OCI-LY1 (cell line): ENCODE results near the gene RPS19BP1.

Source experiments
- CTCF ChIP-seq: fragments of 200-600 bp; sonication (generic), shearing (Covaris generic); IDR thresholded peaks from 2 replicates; pipeline ENCODE4 v1.5.1; 2017; ENCODE audit warnings: mild to moderate bottlenecking, antibody characterized with exemption, low read length, moderate library complexity, mixed read lengths
- EZH2 ChIP-seq: fragments of 200-600 bp; sonication (generic), shearing (Covaris generic); IDR thresholded peaks from 2 replicates; pipeline ENCODE4 v1.8.0; 2017; ENCODE audit warnings: borderline replicate concordance, mixed run types, mild to moderate bottlenecking, antibody characterized with exemption, low read length, moderate library complexity, mixed read lengths

GRCh38 chr22:39534092-39534506 is 1.6 kb upstream of the RPS19BP1 start:
- peak; percentile 31; the same call in 1 of the 2 replicates for TF ChIP-seq CTCF
- no peak for TF ChIP-seq EZH2
